Prostate gland (tissue), 2 donors: ENCODE data around the gene EME2.

Source experiments
- POLR2A ChIP-seq: fragments of 450-650 bp; IDR thresholded peaks from one replicate; pipeline ENCODE4 v1.6.1; 2016; ENCODE audit warnings: antibody characterized with exemption, mild to moderate bottlenecking
- TF ChIP-seq, protein P1 (sequence below), 4 experiments: fragments of 200-600 bp in 2 of 4; fragments of 450-650 bp in 2 of 4; sonication (generic) in 2 of 4; IDR thresholded peaks; 1 replicate in 3 of 4; 2 replicates in 1 of 4; pipeline ENCODE4 v1.5.1; 2016 to 2019; ENCODE audit warnings: antibody characterized with exemption in 4 of 4, mild to moderate bottlenecking in 2 of 4, moderate library complexity in 2 of 4

DNA sequence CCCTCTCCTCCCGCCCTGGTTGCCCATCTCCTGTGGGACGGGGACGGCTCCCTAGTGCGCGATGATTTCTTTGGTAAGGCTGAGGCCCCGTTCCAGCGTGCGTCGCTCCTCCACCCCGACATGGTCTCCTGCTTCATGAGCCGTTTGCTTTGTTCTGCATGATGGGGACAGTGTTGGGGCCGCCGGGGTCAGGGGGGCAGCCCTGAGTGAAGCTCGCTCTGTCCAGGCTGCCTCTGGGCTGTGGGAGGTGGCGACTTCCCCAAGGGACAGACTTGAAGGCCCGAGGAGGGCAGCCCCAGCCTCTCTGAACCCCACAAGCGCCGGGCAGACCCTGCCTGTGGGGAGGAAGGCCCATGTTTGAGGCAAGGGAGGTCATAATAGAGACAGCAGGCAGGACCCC lies 13.7 kb upstream of the EME2 start:
- no peak for TF ChIP-seq POLR2A
- TF ChIP-seq, protein P1, sequence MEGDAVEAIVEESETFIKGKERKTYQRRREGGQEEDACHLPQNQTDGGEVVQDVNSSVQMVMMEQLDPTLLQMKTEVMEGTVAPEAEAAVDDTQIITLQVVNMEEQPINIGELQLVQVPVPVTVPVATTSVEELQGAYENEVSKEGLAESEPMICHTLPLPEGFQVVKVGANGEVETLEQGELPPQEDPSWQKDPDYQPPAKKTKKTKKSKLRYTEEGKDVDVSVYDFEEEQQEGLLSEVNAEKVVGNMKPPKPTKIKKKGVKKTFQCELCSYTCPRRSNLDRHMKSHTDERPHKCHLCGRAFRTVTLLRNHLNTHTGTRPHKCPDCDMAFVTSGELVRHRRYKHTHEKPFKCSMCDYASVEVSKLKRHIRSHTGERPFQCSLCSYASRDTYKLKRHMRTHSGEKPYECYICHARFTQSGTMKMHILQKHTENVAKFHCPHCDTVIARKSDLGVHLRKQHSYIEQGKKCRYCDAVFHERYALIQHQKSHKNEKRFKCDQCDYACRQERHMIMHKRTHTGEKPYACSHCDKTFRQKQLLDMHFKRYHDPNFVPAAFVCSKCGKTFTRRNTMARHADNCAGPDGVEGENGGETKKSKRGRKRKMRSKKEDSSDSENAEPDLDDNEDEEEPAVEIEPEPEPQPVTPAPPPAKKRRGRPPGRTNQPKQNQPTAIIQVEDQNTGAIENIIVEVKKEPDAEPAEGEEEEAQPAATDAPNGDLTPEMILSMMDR (IDR thresholded peaks at IDR 0.05) = no peak
